ENCODE data around the gene DZANK1.

DZANK1 gene

GRCh38 chr20:18436847-18437246 lies 30.0 kb downstream of the DZANK1 start:
- Histone ChIP-seq H3K9me3 (ENCODE audit: low read length) (no peaks in the 10 kb centered on the region), H3K27me3 (ENCODE audit: control insufficient read depth in 1 of 2, insufficient read depth in 2 of 2, low read length in 2 of 2) (no peaks in the 10 kb centered on the region), H3K4me1 (ENCODE audit: insufficient read depth, low read length) (no peaks in the 10 kb centered on the region), H3K27ac (ENCODE audit: low read depth, low read length) (no peak overlapping the region), H3K9ac (ENCODE audit: low read length) (no peak overlapping the region), H3K4me3 (ENCODE audit: low read depth in 1 of 2, low read length in 2 of 2) (no peak overlapping the region), H3K36me3 (ENCODE audit: insufficient read depth, low read length) (no peaks in the 10 kb centered on the region)

DNA sequence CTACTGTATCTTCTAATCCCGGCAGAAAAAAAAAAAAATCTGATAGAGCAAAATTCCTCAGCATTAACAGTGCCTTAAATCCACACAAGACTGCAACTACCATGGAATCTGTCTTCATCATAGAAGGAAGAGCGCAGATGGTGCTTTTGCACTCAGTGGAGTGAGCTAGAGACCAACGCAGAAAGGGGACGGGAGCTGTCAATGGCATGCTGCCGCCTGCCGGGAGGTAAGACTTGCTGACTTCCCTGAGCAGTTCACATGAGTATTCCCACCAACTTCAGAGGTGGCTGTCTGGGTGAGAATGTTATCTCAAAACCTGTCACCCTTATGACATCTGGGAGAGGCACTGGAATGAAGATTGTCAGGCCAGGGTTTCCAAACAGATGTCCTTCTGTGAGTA lies 35.6 kb downstream of the DZANK1 start:
- Histone ChIP-seq H3K27me3 (ENCODE audit: control insufficient read depth in 1 of 2, insufficient read depth in 2 of 2, low read length in 2 of 2) (no peaks in the 10 kb centered on the region), H3K9ac (ENCODE audit: low read length) (no peak overlapping the region), H3K4me1 (ENCODE audit: insufficient read depth, low read length) (no peaks in the 10 kb centered on the region), H3K36me3 (ENCODE audit: insufficient read depth, low read length) (no peaks in the 10 kb centered on the region), H3K27ac (ENCODE audit: low read depth, low read length) (no peak overlapping the region), H3K4me3 (ENCODE audit: low read depth in 1 of 2, low read length in 2 of 2) (no peak overlapping the region), H3K9me3 (ENCODE audit: low read length) (no peaks in the 10 kb centered on the region)

DNA sequence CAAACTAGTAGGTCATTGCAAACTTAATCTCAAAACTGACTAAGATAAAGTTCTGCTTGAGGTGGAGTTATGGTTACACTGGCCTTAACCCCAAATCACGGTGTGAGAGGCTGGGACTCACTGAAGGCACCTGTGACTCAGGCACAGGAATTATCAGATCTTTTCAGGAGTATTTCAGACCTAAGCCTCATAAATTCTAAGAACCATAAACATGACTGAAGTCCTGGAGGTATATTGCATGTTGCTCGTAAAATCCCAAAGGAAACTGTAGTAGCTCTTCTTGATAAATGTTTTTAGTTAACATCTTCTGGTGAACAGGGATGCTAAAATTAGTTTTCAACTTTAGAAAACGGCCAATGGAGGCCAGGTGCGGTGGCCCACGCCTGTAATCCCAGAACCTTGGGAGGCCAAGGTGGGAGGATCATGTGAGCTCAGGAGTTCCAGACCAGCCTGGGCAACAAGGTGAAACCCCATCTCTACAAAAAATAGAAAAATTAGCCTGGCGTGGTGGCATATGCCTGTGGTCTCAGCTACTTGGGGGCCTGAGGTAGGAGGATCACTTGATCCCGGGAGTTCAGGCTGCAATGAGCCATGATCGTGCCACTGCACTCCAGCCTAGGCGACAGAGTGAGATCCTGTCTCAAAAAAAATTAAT lies 36.5 kb downstream of the DZANK1 start:
- no peak overlapping the region for H3K4me3 ChIP-seq (ENCODE audit: low read depth in 1 of 2, low read length in 2 of 2)
- H3K36me3 ChIP-seq (ENCODE audit: insufficient read depth, low read length): no peaks in the 10 kb centered on the region
- H3K9ac ChIP-seq (ENCODE audit: low read length): no peak overlapping the region
- no peak overlapping the region for H3K27ac ChIP-seq (ENCODE audit: low read depth, low read length)
- H3K9me3 ChIP-seq (ENCODE audit: low read length): no peaks in the 10 kb centered on the region
- H3K27me3 ChIP-seq (ENCODE audit: control insufficient read depth in 1 of 2, insufficient read depth in 2 of 2, low read length in 2 of 2): no peaks in the 10 kb centered on the region
- no peaks in the 10 kb centered on the region for H3K4me1 ChIP-seq (ENCODE audit: insufficient read depth, low read length)

DNA sequence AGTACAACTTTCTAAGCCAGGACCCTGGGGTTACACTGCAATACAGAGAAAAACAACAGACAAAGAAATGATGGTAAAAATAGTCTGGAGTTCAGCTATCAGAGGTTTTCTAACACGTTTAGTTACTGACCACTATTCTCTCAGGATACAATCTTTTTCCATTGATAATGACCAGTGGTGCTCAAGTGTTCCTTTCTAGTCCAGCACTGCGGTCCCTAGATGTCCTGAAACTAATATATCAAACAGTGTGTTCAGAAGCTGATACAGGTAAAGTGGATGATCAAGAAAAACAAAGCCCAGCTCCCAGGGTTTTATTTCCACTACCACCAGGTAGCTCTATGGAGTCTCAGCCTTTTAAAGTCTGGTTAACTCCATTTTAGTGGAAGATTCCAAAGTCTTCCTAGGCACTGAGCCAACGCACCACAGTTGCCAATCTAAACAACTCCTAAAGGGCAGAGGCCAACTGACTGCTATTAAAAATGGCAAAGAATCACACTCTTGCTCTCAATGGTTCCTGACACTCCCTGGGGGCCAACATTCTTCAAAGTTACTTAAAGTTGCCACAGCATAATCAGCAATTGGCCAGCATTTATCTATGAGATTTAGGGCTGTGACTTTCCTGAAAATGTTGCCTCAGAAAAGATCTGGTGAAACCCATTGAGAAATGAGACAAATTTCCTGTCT lies 38.2 kb downstream of the DZANK1 start:
- H3K4me1 ChIP-seq (ENCODE audit: insufficient read depth, low read length): no peaks in the 10 kb centered on the region
- no peaks in the 10 kb centered on the region for H3K36me3 ChIP-seq (ENCODE audit: insufficient read depth, low read length)
- no peaks in the 10 kb centered on the region for H3K9me3 ChIP-seq (ENCODE audit: low read length)
- H3K4me3 ChIP-seq (ENCODE audit: low read depth in 1 of 2, low read length in 2 of 2): no peak overlapping the region
- no peak overlapping the region for H3K27ac ChIP-seq (ENCODE audit: low read depth, low read length)
- H3K27me3 ChIP-seq (ENCODE audit: control insufficient read depth in 1 of 2, insufficient read depth in 2 of 2, low read length in 2 of 2): no peaks in the 10 kb centered on the region
- no peak overlapping the region for H3K9ac ChIP-seq (ENCODE audit: low read length)

- Histone ChIP-seq H3K9me3 (ENCODE audit: low read length) (no peaks in the 10 kb centered on the region), H3K36me3 (ENCODE audit: insufficient read depth, low read length) (no peaks in the 10 kb centered on the region), H3K4me1 (ENCODE audit: insufficient read depth, low read length) (no peaks in the 10 kb centered on the region), H3K4me3 (ENCODE audit: low read depth in 1 of 2, low read length in 2 of 2) (no peak overlapping the region), H3K9ac (ENCODE audit: low read length) (no peak overlapping the region), H3K27ac (ENCODE audit: low read depth, low read length) (no peak overlapping the region), H3K27me3 (ENCODE audit: control insufficient read depth in 1 of 2, insufficient read depth in 2 of 2, low read length in 2 of 2) (no peaks in the 10 kb centered on the region)
Observed at GRCh38 chr20:18427214-18427613, 39.6 kb downstream of the DZANK1 start.

- Histone ChIP-seq H3K9me3 (ENCODE audit: low read length) (no peaks in the 10 kb centered on the region), H3K9ac (ENCODE audit: low read length) (no peak overlapping the region), H3K4me3 (ENCODE audit: low read depth in 1 of 2, low read length in 2 of 2) (no peak overlapping the region), H3K27me3 (ENCODE audit: control insufficient read depth in 1 of 2, insufficient read depth in 2 of 2, low read length in 2 of 2) (no peaks in the 10 kb centered on the region), H3K36me3 (ENCODE audit: insufficient read depth, low read length) (no peaks in the 10 kb centered on the region), H3K4me1 (ENCODE audit: insufficient read depth, low read length) (no peaks in the 10 kb centered on the region), H3K27ac (ENCODE audit: low read depth, low read length) (no peak overlapping the region)
Observed at GRCh38 chr20:18421608-18422007, 45.2 kb downstream of the DZANK1 start.

GRCh38 chr20:18416486-18416885 lies 50.3 kb downstream of the DZANK1 start:
- Histone ChIP-seq H3K27ac (ENCODE audit: low read depth, low read length) (no peak overlapping the region), H3K9me3 (ENCODE audit: low read length) (no peaks in the 10 kb centered on the region), H3K4me3 (ENCODE audit: low read depth in 1 of 2, low read length in 2 of 2) (no peak overlapping the region), H3K9ac (ENCODE audit: low read length) (no peak overlapping the region), H3K27me3 (ENCODE audit: control insufficient read depth in 1 of 2, insufficient read depth in 2 of 2, low read length in 2 of 2) (no peaks in the 10 kb centered on the region), H3K4me1 (ENCODE audit: insufficient read depth, low read length) (no peaks in the 10 kb centered on the region), H3K36me3 (ENCODE audit: insufficient read depth, low read length) (no peaks in the 10 kb centered on the region)

DNA sequence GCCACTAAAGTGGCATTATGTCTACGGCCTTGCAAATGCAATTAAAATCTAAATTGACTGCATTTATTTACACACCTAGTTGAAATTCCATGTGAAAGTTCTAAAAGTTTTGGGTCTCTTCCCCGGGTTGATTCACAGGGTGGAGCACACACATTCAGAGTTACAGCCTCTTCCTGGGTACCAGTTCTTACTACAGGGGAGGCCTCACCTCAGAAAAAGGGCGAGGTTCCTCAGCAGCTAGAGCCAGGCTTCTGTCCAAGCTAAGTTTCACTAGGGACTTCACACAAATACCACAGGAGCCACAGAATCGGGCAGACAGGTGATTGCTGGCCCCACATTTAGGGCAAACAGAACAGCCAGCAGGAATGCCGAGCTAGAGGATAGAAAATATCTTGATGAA lies 52.7 kb downstream of the DZANK1 start:
- H3K9me3 ChIP-seq (ENCODE audit: low read length): no peaks in the 10 kb centered on the region
- no peak overlapping the region for H3K27ac ChIP-seq (ENCODE audit: low read depth, low read length)
- no peak overlapping the region for H3K4me3 ChIP-seq (ENCODE audit: low read depth in 1 of 2, low read length in 2 of 2)
- no peaks in the 10 kb centered on the region for H3K4me1 ChIP-seq (ENCODE audit: insufficient read depth, low read length)
- H3K9ac ChIP-seq (ENCODE audit: low read length): no peak overlapping the region
- no peaks in the 10 kb centered on the region for H3K27me3 ChIP-seq (ENCODE audit: control insufficient read depth in 1 of 2, insufficient read depth in 2 of 2, low read length in 2 of 2)
- no peaks in the 10 kb centered on the region for H3K36me3 ChIP-seq (ENCODE audit: insufficient read depth, low read length)

- H3K27me3 ChIP-seq (ENCODE audit: control insufficient read depth in 1 of 2, insufficient read depth in 2 of 2, low read length in 2 of 2): no peaks in the 10 kb centered on the region
- H3K27ac ChIP-seq (ENCODE audit: low read depth, low read length): no peak overlapping the region
- no peaks in the 10 kb centered on the region for H3K4me1 ChIP-seq (ENCODE audit: insufficient read depth, low read length)
- no peak overlapping the region for H3K4me3 ChIP-seq (ENCODE audit: low read depth in 1 of 2, low read length in 2 of 2)
- no peaks in the 10 kb centered on the region for H3K36me3 ChIP-seq (ENCODE audit: insufficient read depth, low read length)
- H3K9me3 ChIP-seq (ENCODE audit: low read length): no peaks in the 10 kb centered on the region
- no peak overlapping the region for H3K9ac ChIP-seq (ENCODE audit: low read length)
Observed at GRCh38 chr20:18412221-18412901, 54.5 kb downstream of the DZANK1 start.

GRCh38 chr20:18405826-18406225 lies 61.0 kb downstream of the DZANK1 start:
- no peaks in the 10 kb centered on the region for H3K4me1 ChIP-seq (ENCODE audit: insufficient read depth, low read length)
- no peak overlapping the region for H3K27ac ChIP-seq (ENCODE audit: low read depth, low read length)
- no peaks in the 10 kb centered on the region for H3K36me3 ChIP-seq (ENCODE audit: insufficient read depth, low read length)
- no peak overlapping the region for H3K9ac ChIP-seq (ENCODE audit: low read length)
- H3K9me3 ChIP-seq (ENCODE audit: low read length): no peaks in the 10 kb centered on the region
- H3K4me3 ChIP-seq (ENCODE audit: low read depth in 1 of 2, low read length in 2 of 2): no peak overlapping the region
- no peaks in the 10 kb centered on the region for H3K27me3 ChIP-seq (ENCODE audit: control insufficient read depth in 1 of 2, insufficient read depth in 2 of 2, low read length in 2 of 2)

GRCh38 chr20:18404172-18404571 lies 62.7 kb downstream of the DZANK1 start:
- no peak overlapping the region for H3K4me3 ChIP-seq (ENCODE audit: low read depth in 1 of 2, low read length in 2 of 2)
- H3K9me3 ChIP-seq (ENCODE audit: low read length): no peaks in the 10 kb centered on the region
- H3K36me3 ChIP-seq (ENCODE audit: insufficient read depth, low read length): no peaks in the 10 kb centered on the region
- no peaks in the 10 kb centered on the region for H3K4me1 ChIP-seq (ENCODE audit: insufficient read depth, low read length)
- no peak overlapping the region for H3K9ac ChIP-seq (ENCODE audit: low read length)
- H3K27me3 ChIP-seq (ENCODE audit: control insufficient read depth in 1 of 2, insufficient read depth in 2 of 2, low read length in 2 of 2): no peaks in the 10 kb centered on the region
- no peak overlapping the region for H3K27ac ChIP-seq (ENCODE audit: low read depth, low read length)

Data from muscle layer of colon (tissue), 2 donors.